ENCODE measurements around the gene EMC10. TPM values are rescaled to one million over a fixed set of nuclear protein-coding genes. Genes with fewer than 3 reads are reported as not detected.
A peak's percentile ranks its signal among the peaks of the same experiment; 100 is the strongest.

The EMC10 gene
- total RNA-seq, 1 experiment from 2014 or later, result 108 TPM

DNA sequence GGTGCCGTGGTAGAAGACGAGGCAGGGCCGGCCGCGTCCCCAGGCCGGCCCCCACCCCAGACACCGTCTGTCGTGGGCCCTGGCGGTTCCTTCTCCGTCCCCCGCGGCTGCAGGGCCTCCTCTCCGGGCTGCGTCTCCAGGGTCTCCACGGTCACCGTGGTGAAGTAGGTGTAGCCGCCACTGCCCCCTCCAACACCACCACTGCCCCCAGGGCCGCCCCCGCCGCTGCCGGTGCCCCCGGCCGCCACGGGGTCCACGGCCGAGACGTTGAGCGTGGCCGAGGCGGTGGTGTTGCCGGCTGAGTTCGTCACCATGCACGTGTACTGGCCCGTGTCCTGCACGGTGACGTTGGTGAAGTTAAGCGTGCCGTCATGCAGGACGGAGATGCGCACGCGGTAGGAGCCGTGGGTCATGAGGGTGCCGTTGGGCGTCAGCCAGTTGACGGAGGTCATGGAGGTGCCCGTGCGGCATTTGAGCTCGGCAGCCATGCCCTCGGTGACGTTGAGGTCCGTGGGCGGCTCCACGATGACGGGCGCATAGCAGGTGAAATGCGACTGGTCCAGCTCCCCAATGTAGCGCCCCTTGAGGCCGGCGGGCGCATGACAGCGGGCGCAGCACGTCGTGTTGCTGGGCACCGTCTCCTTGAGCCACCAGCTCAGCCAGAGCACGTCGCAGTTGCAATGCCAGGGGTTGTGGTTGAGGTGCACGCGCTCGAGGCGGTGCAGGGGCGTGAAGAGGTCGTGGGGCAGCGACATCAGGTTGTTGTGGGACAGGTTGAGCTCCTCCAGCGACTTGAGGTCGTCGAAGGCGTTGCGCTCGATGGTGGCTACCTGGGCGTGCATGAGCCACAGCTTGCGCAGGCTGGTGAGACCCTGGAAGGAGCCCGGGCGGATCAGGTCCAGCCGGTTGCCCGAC lies 42.0 kb downstream of the EMC10 start:
- ChIA-PET POLR2A (ENCODE audit: low non-redundant PET) (no interaction called here), CTCF (no interaction called here)
- DNase-seq (ENCODE audit: low spot score), result no peak
- TF ChIP-seq EZH2 (IDR thresholded peaks at IDR 0.05; ENCODE audit: borderline replicate concordance, low read depth, low read length, poor library complexity, severe bottlenecking), result no peak
- TF ChIP-seq, protein P1, sequence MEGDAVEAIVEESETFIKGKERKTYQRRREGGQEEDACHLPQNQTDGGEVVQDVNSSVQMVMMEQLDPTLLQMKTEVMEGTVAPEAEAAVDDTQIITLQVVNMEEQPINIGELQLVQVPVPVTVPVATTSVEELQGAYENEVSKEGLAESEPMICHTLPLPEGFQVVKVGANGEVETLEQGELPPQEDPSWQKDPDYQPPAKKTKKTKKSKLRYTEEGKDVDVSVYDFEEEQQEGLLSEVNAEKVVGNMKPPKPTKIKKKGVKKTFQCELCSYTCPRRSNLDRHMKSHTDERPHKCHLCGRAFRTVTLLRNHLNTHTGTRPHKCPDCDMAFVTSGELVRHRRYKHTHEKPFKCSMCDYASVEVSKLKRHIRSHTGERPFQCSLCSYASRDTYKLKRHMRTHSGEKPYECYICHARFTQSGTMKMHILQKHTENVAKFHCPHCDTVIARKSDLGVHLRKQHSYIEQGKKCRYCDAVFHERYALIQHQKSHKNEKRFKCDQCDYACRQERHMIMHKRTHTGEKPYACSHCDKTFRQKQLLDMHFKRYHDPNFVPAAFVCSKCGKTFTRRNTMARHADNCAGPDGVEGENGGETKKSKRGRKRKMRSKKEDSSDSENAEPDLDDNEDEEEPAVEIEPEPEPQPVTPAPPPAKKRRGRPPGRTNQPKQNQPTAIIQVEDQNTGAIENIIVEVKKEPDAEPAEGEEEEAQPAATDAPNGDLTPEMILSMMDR (conservative IDR thresholded peaks at IDR 0.05; ENCODE audit: low read depth, low read length), result peak; percentile 51
- intact Hi-C loops (cut with micrococcal nuclease; ENCODE audit: unreplicated experiment), result no loop called here
- no peak overlapping the region for H3K4me3 ChIP-seq (ENCODE audit: low read depth, low read length, poor library complexity, severe bottlenecking)
- no peaks in the 10 kb centered on the region for H3K27me3 ChIP-seq (replicated peaks; ENCODE audit: insufficient read depth, low read depth, low read length, poor library complexity)
- no peaks in the 10 kb centered on the region for H3K36me3 ChIP-seq (ENCODE audit: insufficient read depth, low read length, poor library complexity, severe bottlenecking)
- H3K9me3 ChIP-seq (ENCODE audit: low read depth, low read length, poor library complexity, severe bottlenecking), result no peaks in the 10 kb centered on the region
- no TSS peak for BruUV-seq (replicated peaks)
- no peaks in the 10 kb centered on the region for H3K4me1 ChIP-seq (ENCODE audit: insufficient read depth, low read length, poor library complexity, severe bottlenecking)
- H3K27ac ChIP-seq (ENCODE audit: low read depth, low read length, poor library complexity, severe bottlenecking), result no peak overlapping the region

DNA sequence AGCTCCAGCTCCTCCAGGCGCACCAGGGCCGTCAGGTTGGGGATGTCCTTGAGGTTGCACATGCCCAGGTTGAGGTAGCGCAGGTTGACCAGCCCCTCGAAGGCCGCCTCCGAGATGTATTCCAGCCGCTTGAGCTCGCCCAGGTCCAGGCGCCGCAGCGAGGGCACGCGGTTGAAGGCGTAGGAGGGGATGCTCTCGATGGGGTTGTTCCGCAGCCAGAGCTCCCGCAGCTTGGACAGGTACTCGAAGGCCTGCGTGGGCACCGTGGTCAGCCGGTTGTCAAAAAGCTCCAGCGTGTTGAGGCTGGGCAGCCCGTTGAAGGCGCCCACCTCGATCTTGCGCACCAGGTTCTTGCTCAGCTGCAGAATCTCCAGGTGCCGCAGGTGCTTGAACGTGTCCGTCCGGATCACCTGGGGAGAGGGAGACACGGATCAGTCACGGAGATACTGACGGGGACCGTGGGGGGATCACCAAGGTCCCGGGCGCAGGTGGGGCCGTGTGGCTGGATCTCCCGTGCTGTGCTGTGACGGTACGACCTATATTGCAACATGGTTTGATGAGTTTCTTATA lies 42.8 kb downstream of the EMC10 start:
- no peaks in the 10 kb centered on the region for H3K4me1 ChIP-seq (ENCODE audit: insufficient read depth, low read length, poor library complexity, severe bottlenecking)
- H3K4me3 ChIP-seq (ENCODE audit: low read depth, low read length, poor library complexity, severe bottlenecking), result no peak overlapping the region
- no peak overlapping the region for H3K27ac ChIP-seq (ENCODE audit: low read depth, low read length, poor library complexity, severe bottlenecking)
- H3K36me3 ChIP-seq (ENCODE audit: insufficient read depth, low read length, poor library complexity, severe bottlenecking), result no peaks in the 10 kb centered on the region
- no peaks in the 10 kb centered on the region for H3K27me3 ChIP-seq (replicated peaks; ENCODE audit: insufficient read depth, low read depth, low read length, poor library complexity)
- DNase-seq (ENCODE audit: low spot score), result no peak
- no TSS peak for BruUV-seq (replicated peaks)
- intact Hi-C loops (cut with micrococcal nuclease; ENCODE audit: unreplicated experiment), result no loop called here
- H3K9me3 ChIP-seq (ENCODE audit: low read depth, low read length, poor library complexity, severe bottlenecking), result no peaks in the 10 kb centered on the region
- CTCF ChIA-PET, result no interaction called here
- no peak for TF ChIP-seq EZH2 (IDR thresholded peaks at IDR 0.05; ENCODE audit: borderline replicate concordance, low read depth, low read length, poor library complexity, severe bottlenecking)
- TF ChIP-seq, protein P1 (conservative IDR thresholded peaks at IDR 0.05; ENCODE audit: low read depth, low read length), result no peak
- POLR2A ChIA-PET (ENCODE audit: low non-redundant PET), result no interaction called here

DNA sequence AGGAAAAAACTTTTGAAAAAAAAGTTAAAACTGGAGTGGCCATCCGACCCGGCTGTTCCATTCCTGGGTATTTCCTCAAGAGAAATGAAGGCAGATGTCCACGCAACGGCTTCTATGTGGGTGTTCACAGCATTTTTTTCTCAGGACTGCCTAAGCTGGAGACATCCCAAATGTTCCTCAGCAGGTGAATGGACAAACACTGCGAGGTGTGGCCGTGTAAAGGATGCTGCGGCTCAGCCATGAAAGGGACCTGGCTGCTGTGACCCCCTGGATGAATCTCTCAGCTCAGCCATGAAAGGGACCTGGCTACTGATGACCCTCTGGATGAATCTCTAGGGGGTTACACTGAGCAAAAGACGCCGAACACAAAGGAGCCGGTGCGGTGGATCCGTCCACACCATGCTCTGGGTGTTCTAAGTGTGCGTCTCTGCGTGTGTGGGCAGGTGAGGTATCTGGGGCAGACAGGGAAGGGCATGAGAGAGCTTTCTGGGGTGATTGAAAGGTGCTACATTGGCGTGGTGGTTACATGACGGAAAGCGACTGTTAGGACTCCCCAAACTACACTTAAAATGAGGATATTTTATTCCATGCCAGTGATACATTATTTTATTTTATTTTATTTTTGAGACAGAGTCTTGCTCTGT lies 44.6 kb downstream of the EMC10 start:
- POLR2A ChIA-PET (ENCODE audit: low non-redundant PET), result no interaction called here
- CTCF ChIA-PET, result no interaction called here
- Histone ChIP-seq H3K4me1 (ENCODE audit: insufficient read depth, low read length, poor library complexity, severe bottlenecking) (no peaks in the 10 kb centered on the region), H3K27ac (ENCODE audit: low read depth, low read length, poor library complexity, severe bottlenecking) (no peak overlapping the region), H3K4me3 (ENCODE audit: low read depth, low read length, poor library complexity, severe bottlenecking) (no peak overlapping the region), H3K27me3 (replicated peaks; ENCODE audit: insufficient read depth, low read depth, low read length, poor library complexity) (no peaks in the 10 kb centered on the region), H3K9me3 (ENCODE audit: low read depth, low read length, poor library complexity, severe bottlenecking) (no peaks in the 10 kb centered on the region), H3K36me3 (ENCODE audit: insufficient read depth, low read length, poor library complexity, severe bottlenecking) (no peaks in the 10 kb centered on the region)
- no peak for DNase-seq (ENCODE audit: low spot score)
- no peak for TF ChIP-seq EZH2 (IDR thresholded peaks at IDR 0.05; ENCODE audit: borderline replicate concordance, low read depth, low read length, poor library complexity, severe bottlenecking)
- TF ChIP-seq, protein P1 (conservative IDR thresholded peaks at IDR 0.05; ENCODE audit: low read depth, low read length), result no peak
- no TSS peak for BruUV-seq (replicated peaks)
- intact Hi-C loops (cut with micrococcal nuclease; ENCODE audit: unreplicated experiment), result no loop called here
